ENCODE measurements around the gene RNASE13.

DNA sequence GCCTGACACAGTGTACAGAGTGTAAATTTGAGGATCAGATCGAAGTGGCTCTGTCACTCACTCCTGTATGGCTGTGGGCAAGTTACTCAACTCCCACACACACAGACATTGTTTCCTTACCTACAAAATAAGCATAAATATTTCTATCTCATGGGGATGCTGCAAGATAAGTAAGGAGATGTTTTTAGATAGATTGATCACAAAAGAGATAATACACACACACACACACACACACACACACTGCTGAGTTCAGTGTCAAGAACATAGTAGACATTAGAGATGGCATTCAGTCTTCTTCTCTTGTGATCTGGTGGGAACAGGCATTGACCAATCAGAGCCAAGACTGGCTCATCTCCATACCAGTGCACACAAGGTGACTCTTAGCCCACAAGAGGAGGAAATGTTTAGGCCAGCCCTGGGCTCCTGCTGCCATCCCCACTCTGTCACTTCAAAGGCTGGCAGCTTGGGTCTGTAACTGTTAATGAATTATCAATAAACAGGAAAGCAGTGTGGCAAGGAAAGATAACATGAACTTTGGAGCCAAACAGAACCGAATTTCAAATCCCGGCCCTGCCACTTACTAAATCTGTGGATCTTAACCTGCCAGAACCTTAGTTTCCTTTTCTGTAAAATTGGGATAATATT lies 19.6 kb upstream of the RNASE13 start:
- TF ChIP-seq, protein P1, sequence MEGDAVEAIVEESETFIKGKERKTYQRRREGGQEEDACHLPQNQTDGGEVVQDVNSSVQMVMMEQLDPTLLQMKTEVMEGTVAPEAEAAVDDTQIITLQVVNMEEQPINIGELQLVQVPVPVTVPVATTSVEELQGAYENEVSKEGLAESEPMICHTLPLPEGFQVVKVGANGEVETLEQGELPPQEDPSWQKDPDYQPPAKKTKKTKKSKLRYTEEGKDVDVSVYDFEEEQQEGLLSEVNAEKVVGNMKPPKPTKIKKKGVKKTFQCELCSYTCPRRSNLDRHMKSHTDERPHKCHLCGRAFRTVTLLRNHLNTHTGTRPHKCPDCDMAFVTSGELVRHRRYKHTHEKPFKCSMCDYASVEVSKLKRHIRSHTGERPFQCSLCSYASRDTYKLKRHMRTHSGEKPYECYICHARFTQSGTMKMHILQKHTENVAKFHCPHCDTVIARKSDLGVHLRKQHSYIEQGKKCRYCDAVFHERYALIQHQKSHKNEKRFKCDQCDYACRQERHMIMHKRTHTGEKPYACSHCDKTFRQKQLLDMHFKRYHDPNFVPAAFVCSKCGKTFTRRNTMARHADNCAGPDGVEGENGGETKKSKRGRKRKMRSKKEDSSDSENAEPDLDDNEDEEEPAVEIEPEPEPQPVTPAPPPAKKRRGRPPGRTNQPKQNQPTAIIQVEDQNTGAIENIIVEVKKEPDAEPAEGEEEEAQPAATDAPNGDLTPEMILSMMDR (IDR thresholded peaks at IDR 0.05): no peak
- no peak for TF ChIP-seq EP300 (IDR thresholded peaks at IDR 0.05)
- TF ChIP-seq POLR2A (IDR thresholded peaks at IDR 0.05; ENCODE audit: low read depth): no peak
- TF ChIP-seq POLR2AphosphoS5 (IDR thresholded peaks at IDR 0.05): no peak

Data from esophagus muscularis mucosa (tissue), 4 donors.